Activated CD8-positive, alpha-beta memory T cell treated with anti-CD3 and anti-CD28 coated beads, Interleukin-2, amount 50 U/mL, for 1 hour (primary cell): ENCODE measurements around the gene TTYH1.

Source experiments
- DNase-seq: peaks from one replicate; pipeline ENCODE4 v3.0.0-alpha.2; 2020; ENCODE audit errors: extremely low read depth

Gene TTYH1

GRCh38 chr19:54480051-54480450, 64.8 kb downstream of the TTYH1 start:
- no peak for DNase-seq

- no peak for DNase-seq
Measured at GRCh38 chr19:54481326-54481930, 66.2 kb downstream of the TTYH1 start.

- no peak for DNase-seq
Measured at GRCh38 chr19:54482889-54483288, 67.6 kb downstream of the TTYH1 start.

- DNase-seq: no peak
Measured at GRCh38 chr19:54484451-54484850, 69.2 kb downstream of the TTYH1 start.

- no peak for DNase-seq
Measured at GRCh38 chr19:54485851-54486250, 70.6 kb downstream of the TTYH1 start.
